K562 treated with DMSO at 1 percent for 12 hours (cell line): ENCODE results near the gene C1orf52. TPM values are rescaled to one million over a fixed set of nuclear protein-coding genes. Genes with fewer than 3 reads are reported as not detected.

Experiments
- total RNA-seq: library from RNA; unstranded; fragments of 300-600 nt; gene quantifications from 2 replicates; pipeline ENCODE4 v1.2.3, GENCODE V29; 2022; ENCODE audit not compliant: insufficient read depth

Gene C1orf52
- 36.2 and 42.5 TPM in 2 replicates for total RNA-seq

GRCh38 chr1:85259118-85259911 lies at the start of gene C1orf52:
TSS of gene C1orf52 (minus strand) at chr1:85259662. CDS start at chr1:85259633, 29 bp downstream.

DNA sequence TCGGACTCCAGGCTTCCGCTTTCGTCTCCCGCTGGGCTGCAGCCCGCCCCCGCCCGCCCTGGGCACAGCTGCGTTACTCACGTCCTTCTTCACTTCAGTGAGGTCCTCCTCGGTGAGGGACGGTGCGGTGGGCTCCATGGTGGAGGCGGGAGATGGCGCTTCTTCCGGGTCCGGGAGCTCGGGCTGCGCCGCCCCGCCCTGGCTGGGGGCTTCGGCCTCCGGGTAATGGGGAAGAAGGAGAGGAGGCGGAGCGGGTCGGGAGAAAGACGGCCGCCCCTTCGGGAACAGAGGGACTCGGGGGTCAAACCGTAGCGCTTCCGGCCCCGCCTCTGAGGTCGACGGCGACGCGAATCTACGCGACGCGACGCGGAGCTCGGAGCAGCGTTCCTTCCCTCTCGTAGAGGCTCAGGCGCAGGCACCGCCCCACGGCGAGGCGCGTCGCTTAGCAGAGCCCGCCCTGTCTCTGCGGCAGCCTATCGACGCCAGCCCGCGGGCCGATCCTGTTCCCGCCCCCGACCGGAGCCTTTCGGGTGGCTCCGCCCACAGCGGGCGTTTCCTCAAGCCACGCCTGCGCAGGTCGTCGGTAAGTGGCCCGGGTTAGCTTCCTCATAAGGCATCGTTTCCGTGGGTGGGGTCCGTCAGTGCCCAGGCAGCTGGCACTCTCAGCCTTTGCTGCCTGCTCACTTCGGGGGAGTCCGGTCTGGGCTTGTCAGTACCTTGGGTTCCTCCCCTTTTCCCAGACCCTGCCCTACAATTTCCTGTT lies 16.9 kb upstream of the C1orf52 start, which contains the start of gene BCL10:
Gene BCL10, minus strand, starts transcription at position 418 of the 763 bp plus-strand sequence. Its CDS starts 280 bp downstream, at position 138.

GRCh38 chr1:85200463-85201339 lies 58.8 kb downstream of the C1orf52 start, which contains the start of gene SYDE2:
TSS of gene SYDE2 (minus strand) at chr1:85201016. CDS start at chr1:85200996, 20 bp downstream.

Other genes with a start within 250 kb of the C1orf52 start
- 0.22 TPM in 1 of 2 replicates, not detected in the other for gene MCOLN3, start 211.2 kb downstream of the C1orf52 start, total RNA-seq
- 0.40 and 2.9 TPM in 2 replicates for gene SYDE2, start 58.6 kb downstream of the C1orf52 start, total RNA-seq
- 6.5 and 13.8 TPM in 2 replicates for gene BCL10, start 17.0 kb upstream of the C1orf52 start, total RNA-seq
- not detected in 2 replicates for gene DDAH1, start 205.5 kb upstream of the C1orf52 start, total RNA-seq